HG03025 (cell line): ENCODE measurements around the gene HIVEP3.

Experiments used
- ATAC-seq: cut with Tn5 transposase; IDR thresholded peaks from one replicate; pipeline ENCODE4 v1.9.1; 2021; ENCODE audit warnings: mild to moderate bottlenecking, moderate library complexity; ENCODE audit not compliant: unreplicated experiment, low FRiP score

The HIVEP3 gene

DNA sequence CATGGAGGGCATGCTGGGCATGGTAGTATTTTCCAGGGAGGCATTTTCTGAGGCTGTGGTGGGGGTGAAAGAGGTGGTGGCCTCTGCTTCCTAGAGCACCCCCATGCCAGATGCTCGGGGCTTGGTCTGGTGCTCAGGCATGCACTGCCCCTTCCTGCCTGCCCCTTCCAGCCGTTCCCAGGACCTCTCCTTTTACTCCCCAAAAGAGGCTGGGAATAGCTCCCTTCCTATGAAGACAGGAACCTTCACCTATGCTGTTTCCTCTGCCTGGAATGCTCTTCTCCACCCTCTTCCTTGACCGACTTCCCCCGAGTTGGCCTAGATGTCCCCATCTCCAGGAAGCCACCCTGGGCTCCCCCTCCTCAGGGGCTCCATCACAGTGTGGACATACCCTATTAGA lies 443.4 kb downstream of the HIVEP3 start:
- no peak for ATAC-seq

DNA sequence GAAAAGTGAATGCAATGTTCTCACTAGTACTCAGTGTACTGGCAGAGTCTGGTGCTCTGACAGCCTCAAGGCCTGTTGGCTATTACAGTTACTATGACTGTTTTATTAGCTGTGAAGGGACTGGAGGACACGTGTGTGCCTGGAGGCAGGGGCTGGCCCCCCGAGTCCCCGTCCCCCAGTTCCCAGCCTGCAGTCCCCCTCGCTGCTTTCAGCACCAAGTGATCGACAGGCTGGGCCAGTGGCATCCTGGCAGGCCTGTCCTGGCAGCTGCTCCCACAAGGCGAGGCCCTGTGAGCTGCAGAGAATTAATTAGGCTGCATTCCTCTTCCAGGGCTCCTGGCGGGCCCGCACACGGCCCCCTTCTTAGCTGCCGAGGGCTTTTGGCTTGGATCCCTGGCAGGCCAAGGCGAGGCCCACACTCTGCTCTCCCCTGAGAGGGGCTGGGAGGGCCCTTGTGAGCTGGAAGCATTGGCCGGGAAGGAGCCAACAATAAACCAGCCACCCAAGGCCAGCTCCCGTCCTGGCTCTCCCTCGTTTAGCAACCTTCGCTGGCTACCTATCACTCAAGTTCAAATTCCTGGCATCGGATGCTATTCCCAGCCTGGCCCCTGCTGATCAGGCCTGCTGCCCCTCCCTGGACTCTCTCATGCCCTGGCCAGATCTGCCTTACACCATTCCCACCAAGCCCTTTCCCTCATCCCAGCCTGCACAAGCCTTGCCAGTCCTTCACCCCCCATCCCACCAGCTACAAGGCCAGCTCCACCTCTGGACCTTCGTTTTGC lies 444.0 kb downstream of the HIVEP3 start:
- no peak for ATAC-seq

DNA sequence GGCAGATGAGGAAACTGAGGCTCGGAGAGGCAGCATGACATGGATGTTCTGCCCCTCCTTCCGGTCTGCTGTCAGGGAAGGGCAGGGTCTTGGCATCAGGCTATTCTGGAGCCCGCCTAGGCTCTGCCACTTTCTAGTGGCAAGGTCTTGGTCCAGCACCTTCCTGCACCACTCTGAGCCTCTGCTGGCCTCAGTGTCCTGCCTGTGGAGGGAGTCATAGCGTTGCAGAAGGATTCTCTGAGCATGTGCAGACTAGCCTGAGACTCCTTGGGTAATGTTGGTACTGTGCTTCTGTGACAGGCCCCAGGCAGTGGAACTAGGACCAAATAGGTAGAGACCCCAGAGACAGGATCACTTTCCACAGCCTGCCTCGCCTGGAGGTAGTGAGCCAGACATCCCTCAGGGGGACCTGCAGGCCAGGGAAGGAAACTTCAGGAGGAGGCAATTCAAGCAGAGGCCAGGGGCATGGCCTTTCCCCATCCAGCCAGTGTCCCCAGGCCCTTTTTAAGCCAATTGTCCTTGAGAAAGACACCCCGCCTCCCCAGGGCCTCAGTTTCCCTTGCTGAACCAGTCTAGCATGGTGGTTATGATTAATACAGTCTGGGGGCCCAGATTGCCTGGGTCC lies 444.9 kb downstream of the HIVEP3 start:
- no peak for ATAC-seq

DNA sequence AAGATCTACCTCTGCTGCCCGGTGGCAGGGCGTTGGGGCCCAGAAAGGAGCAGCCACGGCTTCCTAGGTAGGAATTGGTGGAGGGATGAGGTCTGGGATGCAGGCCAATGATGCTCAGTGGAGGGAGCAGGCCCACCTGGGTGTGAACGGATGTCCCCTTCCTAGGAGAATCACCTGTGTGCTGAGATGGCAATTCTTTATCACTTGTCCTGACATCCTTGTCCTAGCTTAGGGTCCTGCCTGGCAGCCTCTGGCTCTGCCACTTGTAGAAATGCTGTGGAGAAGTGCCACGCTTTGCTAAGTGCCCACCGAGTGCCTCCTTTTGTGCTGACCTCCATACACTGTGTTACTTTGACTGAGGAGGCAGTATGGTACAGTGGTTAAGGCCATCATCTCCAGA lies 447.1 kb downstream of the HIVEP3 start:
- no peak for ATAC-seq

DNA sequence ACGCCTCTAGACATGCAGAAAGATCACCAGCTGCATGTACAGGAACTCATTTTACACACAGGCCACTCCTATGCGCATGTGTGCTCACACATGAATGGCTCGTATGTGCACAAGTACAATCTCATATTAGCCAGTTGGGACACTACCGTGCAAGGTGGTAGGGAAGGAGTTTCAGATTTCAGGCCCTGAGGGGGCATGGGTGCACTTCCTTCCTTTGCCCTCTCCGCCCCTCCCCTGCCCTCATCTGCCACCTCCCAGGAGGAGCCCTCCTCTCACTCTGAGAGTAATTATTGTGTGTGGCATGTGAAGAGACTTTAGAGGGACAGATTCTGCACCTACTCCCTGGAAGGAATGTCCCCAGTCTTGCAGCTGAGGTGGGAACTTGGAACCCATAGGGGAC lies 449.0 kb downstream of the HIVEP3 start:
- no peak for ATAC-seq

DNA sequence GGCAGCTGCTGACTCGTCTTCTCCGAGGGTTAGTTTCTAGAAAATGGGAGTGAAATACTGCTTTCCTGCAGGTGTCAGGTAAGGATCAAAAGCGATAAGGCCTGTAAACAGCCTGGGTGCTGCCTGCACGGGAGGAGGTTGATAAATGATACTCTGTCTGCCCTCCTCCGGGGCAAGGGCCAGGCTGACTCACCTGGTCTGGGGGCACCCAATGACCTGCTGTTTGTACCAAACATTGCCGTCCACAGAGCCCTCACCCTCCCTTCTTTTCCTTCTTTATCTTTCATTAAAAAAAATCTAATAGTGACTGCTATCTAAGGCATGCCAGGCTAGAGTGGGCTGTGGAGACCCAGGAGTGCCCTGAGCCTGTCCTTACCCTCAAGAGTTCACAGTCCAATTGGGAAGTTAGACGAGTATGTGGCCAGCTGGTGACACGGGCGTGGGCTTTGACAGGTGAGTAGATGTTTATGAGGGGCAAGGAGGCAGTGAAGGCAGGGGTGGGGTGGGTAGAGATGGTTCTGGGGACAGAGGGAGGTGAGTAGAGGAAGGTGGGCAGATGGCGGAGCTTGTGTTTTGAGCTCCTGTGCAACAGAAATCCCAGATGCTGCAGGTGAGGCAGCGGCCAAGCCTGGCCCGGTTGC lies 450.5 kb downstream of the HIVEP3 start:
- no peak for ATAC-seq

DNA sequence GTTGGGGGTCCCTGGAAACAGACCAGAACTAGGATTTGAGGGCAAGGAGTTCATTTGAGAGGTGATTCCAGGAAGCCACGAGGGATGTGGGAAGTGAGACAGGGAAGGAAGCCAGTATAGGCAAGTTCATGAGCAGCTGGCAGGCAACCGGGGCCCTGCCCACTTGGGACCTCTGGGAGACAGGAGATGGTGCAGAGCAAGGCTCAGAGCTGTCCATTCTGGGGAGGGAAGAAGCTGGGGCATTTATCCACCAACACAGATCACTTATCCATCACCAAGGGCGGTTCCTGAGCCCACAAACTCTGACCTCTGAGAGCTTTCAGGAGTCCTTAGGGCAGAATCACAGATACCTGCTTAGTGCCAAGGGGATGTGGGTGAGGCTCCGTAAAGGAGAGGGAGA lies 451.0 kb downstream of the HIVEP3 start:
- ATAC-seq: no peak

DNA sequence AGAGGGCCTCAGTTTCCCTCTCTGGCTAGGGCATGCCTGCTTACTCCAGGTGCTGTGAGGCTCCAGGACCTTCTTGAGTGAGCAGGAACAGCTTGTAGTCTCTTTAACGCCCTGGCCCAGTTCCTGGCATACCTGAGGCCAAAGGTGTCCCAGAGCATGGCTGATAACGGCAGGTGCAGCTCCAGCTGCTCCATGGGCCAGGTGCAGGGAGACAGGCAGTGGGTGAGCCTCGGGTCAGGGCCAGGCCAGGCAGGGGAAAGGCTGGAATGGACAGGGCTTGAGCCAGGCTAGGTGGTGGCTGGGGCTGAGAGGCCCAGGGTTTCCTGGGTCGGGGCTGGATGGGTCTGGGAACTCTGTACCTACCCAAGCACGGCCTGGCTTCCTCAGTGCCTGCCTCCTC lies 452.6 kb downstream of the HIVEP3 start:
- no peak for ATAC-seq

DNA sequence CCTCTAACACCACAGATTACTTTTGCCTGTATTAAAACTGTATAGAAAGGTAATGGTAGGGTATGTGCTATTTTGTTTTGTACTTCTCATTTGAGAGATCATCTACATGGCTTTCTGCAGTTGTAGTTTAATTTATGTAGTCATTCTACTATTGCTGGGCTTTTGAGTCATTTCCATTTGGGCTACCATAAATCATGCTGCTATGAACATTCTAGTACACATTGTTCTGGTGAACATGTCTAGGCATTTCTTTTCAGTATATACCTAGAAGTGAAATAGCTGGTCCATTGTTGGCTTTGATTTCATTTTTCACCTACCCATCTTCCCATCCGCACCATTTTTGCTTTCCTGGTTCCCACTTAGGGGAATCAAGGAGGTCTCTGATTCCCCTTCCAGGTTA lies 453.0 kb downstream of the HIVEP3 start:
- ATAC-seq: no peak

DNA sequence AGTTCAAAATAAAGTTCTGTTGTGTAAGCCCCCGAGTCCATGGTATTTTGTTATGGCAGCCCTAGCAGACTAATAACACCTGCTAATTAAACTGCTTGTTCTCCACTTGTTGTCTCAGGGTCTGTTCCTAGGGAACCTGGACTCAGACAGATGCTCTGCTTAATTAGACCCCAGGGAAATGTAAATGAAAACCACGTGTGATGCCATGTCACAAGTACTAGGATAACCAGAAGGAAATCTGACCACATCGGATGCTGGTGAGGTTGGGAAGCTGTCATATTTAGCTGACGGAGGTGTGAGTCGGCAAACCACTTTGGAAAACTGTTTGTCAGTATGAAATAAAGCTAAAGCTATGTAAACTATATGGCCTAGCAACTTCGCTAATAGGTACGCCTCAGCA lies 453.8 kb downstream of the HIVEP3 start:
- no peak for ATAC-seq

DNA sequence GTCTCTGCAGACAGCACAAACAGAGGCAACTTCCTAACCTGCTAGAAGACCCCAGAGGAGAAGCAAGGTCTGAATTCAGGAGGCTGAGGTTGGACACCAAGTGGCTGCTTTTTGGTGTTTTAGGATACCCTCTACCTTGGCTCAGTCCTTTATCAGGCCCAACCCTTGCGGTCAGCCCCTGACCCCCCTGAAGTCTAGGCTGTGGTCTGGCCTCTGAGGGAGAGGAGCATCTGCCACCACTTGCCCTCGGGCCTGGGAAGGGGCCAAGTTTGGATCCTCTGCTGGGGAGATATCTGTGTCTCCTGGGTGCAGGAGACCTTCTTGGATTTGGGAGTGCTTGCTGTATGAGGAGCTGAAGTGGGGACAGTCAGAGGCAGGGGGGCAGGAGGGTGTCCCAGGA lies 455.2 kb downstream of the HIVEP3 start:
- no peak for ATAC-seq

DNA sequence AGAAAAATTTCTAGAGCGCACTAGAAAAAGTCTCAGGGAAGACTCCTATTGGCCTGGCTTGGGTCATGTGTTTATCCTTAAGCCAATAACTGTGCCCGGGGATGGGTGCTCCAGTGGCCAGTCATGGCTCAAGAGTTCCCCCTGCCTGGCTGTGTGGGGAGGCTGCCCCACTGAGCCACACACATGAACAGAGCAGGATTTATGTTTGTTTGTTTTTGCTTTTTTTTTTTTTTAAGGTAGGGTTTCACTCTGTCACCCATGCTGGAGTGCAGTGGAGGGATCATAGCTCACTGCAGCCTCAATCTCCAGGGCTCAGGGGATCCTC lies 456.1 kb downstream of the HIVEP3 start:
- ATAC-seq: no peak

DNA sequence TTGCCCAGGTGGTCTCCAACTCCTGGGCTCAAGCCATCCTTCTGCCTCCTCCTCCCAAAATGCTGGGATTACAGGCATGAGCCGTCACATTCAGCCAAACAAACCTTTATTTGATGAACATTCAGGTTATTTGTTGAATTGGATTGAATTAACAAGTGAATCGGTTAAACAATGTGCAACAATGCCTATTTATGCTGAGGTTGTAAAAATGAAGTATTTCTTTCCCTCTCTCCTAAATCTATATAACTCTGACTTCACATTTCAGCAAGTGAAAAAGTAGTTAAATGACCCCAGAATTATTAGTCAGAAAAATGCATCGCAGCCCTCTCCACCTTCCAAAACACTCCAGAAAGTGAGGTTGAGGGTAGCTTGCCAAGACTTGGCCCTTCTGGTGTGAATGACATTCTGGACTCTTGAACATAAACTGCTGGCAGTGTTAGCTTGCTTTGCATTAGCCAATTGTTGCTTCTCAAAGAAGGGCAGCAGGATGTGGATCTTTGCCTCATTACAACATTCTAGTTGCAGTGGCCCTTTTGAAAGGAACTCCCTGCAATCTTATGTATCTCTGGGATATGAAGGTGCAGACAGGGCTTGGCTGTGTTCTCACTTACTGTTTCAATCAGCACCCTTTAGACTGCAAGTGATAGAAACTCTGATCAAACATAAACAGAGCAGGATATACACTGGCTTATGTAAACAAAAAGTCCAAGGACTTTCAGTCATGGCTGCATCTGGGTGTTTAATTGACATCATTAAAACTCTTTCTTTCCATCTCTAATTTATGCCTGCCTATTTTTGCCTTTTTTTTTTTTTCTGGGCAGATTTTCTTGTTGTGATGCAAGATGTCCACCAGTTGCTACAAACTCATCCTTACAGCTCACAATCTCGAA lies 456.7 kb downstream of the HIVEP3 start:
- no peak for ATAC-seq

DNA sequence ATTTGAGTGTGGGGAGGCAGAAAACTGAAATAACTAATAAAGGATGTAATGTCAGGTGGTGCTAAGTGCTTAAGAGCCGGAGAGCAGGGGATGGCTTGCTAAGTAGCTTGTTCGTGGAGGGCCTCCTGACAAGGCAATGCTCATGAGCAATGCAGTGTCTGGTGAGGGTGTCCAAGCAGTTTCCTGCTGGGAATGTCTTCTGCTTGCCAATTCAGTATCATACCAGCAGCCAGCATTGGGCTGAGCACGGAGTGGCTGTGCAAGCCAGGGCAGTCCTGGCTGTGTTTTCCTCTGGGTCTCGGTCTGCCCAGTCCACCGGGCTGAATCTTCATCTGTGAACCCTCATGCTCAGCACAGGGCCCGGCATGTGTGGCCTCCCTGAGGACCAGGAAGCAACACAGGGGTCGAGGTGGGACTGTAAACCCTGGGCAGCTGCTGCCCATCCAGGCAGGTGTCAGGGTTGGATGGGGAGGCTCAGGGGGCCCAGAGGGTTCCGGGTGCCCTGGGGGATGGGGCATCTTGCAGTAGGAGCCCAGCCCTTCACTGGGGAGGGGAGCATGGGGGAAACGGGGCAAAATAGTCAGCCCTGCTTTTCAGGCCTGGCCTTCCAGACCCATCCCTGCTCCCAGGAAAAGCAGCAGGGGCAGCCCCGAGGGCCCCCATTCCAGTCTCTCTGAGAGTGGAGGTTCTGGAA lies 461.7 kb downstream of the HIVEP3 start:
- no peak for ATAC-seq
